NCI-H1436 (cell line): Measurements from ENCODE around the gene BEGAIN.
A peak's percentile ranks its signal among the peaks of the same experiment; 100 is the strongest.

ENCODE experiments used
- DNase-seq: peaks from one replicate; lab custom pipeline; 2025; lab: John Stamatoyannopoulos, UW

BEGAIN gene

GRCh38 chr14:100567877-100568163 lies 19.4 kb downstream of the BEGAIN start:
- no peak for DNase-seq

- no peak for DNase-seq
Measured at GRCh38 chr14:100567009-100567876, 20.0 kb downstream of the BEGAIN start.

- DNase-seq = no peak
Measured at GRCh38 chr14:100566586-100566985, 20.6 kb downstream of the BEGAIN start.

- no peak for DNase-seq
Measured at GRCh38 chr14:100566119-100566518, 21.1 kb downstream of the BEGAIN start.

GRCh38 chr14:100565650-100566049 lies 21.6 kb downstream of the BEGAIN start:
- DNase-seq = no peak

- DNase-seq = no peak
Measured at GRCh38 chr14:100564512-100564911, 22.7 kb downstream of the BEGAIN start.

GRCh38 chr14:100562751-100563150 lies 24.5 kb downstream of the BEGAIN start:
- DNase-seq = no peak

- no peak for DNase-seq
Measured at GRCh38 chr14:100561005-100561404, 26.2 kb downstream of the BEGAIN start.

- DNase-seq = no peak
Measured at GRCh38 chr14:100560471-100560870, 26.7 kb downstream of the BEGAIN start.

GRCh38 chr14:100559455-100559854 lies 27.8 kb downstream of the BEGAIN start:
- DNase-seq = no peak

- DNase-seq = no peak
Measured at GRCh38 chr14:100558966-100559365, 28.3 kb downstream of the BEGAIN start.

GRCh38 chr14:100558226-100558625 lies 29.0 kb downstream of the BEGAIN start:
- DNase-seq = no peak

GRCh38 chr14:100557658-100558057 lies 29.6 kb downstream of the BEGAIN start:
- no peak for DNase-seq

- no peak for DNase-seq
Measured at GRCh38 chr14:100556936-100557505, 30.2 kb downstream of the BEGAIN start.

GRCh38 chr14:100556140-100556475 lies 31.1 kb downstream of the BEGAIN start:
- DNase-seq = no peak

GRCh38 chr14:100555436-100556139 lies 31.6 kb downstream of the BEGAIN start:
- no peak for DNase-seq

GRCh38 chr14:100554696-100555320 lies 32.4 kb downstream of the BEGAIN start:
- no peak for DNase-seq

GRCh38 chr14:100554082-100554677 lies 33.0 kb downstream of the BEGAIN start:
- DNase-seq = no peak

- no peak for DNase-seq
Measured at GRCh38 chr14:100553471-100553870, 33.7 kb downstream of the BEGAIN start.

- DNase-seq = peak; percentile 41
Measured at GRCh38 chr14:100552524-100553125, 34.6 kb downstream of the BEGAIN start.

GRCh38 chr14:100551056-100551455 lies 36.2 kb downstream of the BEGAIN start:
- DNase-seq = no peak
